H1 (cell line): Measurements from ENCODE around the gene CMTR2. TPM values are rescaled to one million over a fixed set of nuclear protein-coding genes. Genes with fewer than 3 reads are reported as not detected.

ENCODE experiments used
- EZH2 ChIP-seq: fragments of 200-600 bp; sonication (generic); IDR thresholded peaks from 2 replicates; pipeline ENCODE4 v1.7.1; 2012; ENCODE audit warnings: low read depth, mild to moderate bottlenecking, moderate library complexity, low read length, inconsistent platforms; ENCODE audit not compliant: severe bottlenecking
- NRF1 ChIP-seq: IDR thresholded peaks from 2 replicates; pipeline ENCODE4 v1.6.1; 2011; ENCODE audit warnings: mild to moderate bottlenecking, low read depth, low read length, improper control_type of control experiment
- SUZ12 ChIP-seq: fragments of 200-600 bp; sonication (generic); IDR thresholded peaks from 2 replicates; pipeline ENCODE4 v1.6.1; 2012; ENCODE audit warnings: mild to moderate bottlenecking, inconsistent platforms, low read length, moderate library complexity, mixed read lengths
- TCF12 ChIP-seq: IDR thresholded peaks from 2 replicates; pipeline ENCODE4 v1.6.1; 2011; ENCODE audit warnings: low read depth, mild to moderate bottlenecking, low read length
- YY1 ChIP-seq: IDR thresholded peaks from 2 replicates; pipeline ENCODE4 v1.6.1; 2011; ENCODE audit warnings: low read depth, mild to moderate bottlenecking, low read length
- polyA plus RNA-seq, 7 experiments: library from polyadenylated mRNA; depleted of rRNA in 3 of 7; stranded (reverse) in 5 of 7; unstranded in 2 of 7; fragments of >200 nt in 5 of 7; fragments of 200-250 nt in 2 of 7; gene quantifications; 1 replicate in 5 of 7; 2 replicates in 1 of 7; 4 replicates in 1 of 7; pipeline versions ENCODE4 v1.2.1 to v1.2.3, GENCODE V29; 2011 to 2013; ENCODE audit warnings: missing spikeins in 2 of 7, mixed read lengths in 2 of 7
- total RNA-seq: library from RNA; stranded (reverse); fragmentation: NEBNext Ultra II Directional; extraction: Animal tissue kit (Norgen Biotek cat#: 25700); gene quantifications from 2 replicates; pipeline ENCODE4 v1.2.1, GENCODE V29; 2021
- TF ChIP-seq, protein P1 (sequence below): fragments of 300-600 bp; sonication (generic); IDR thresholded peaks from 2 replicates; pipeline ENCODE4 v1.7.1; 2012; ENCODE audit warnings: low read length, moderate library complexity, mild to moderate bottlenecking, inconsistent platforms; ENCODE audit not compliant: insufficient replicate concordance
- TF ChIP-seq, protein P2 (sequence below), 3 experiments: IDR thresholded peaks; 1 replicate in 2 of 3; 2 replicates in 1 of 3; pipeline versions ENCODE4 v1.5.1 to v1.6.1; 2011; ENCODE audit warnings: low read length in 3 of 3, mild to moderate bottlenecking in 3 of 3, inconsistent platforms in 2 of 3, low read depth in 1 of 3, moderate library complexity in 1 of 3; ENCODE audit not compliant: insufficient read depth in 1 of 3; ENCODE audit errors: control extremely low read depth in 1 of 3

CMTR2 gene
- total and polyA plus RNA-seq, 2 of the 8 experiments (the other 6 are each of a cell fraction or from before 2014, with no cell fraction given), result 8.5 to 12.8 TPM

DNA sequence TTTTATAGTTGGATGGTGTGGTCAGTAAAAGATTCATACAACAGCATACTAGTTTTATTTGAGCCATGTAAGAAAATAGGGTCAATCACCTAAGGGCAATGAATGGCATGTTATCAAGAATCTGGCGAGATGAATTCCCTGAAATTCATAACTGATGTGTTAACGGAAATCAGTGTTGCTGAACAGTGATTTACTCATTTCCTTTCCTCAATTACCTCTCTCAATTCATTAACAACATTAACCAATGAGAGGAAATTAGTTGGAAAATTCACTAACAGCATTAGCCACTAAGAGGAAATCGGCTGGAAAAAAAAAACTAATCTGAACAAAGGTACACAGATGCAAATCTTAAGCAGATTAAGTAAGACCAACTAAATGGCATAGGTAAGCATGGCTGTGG is 6.3 kb downstream of the CMTR2 start (continued):
- TF ChIP-seq, protein P1, sequence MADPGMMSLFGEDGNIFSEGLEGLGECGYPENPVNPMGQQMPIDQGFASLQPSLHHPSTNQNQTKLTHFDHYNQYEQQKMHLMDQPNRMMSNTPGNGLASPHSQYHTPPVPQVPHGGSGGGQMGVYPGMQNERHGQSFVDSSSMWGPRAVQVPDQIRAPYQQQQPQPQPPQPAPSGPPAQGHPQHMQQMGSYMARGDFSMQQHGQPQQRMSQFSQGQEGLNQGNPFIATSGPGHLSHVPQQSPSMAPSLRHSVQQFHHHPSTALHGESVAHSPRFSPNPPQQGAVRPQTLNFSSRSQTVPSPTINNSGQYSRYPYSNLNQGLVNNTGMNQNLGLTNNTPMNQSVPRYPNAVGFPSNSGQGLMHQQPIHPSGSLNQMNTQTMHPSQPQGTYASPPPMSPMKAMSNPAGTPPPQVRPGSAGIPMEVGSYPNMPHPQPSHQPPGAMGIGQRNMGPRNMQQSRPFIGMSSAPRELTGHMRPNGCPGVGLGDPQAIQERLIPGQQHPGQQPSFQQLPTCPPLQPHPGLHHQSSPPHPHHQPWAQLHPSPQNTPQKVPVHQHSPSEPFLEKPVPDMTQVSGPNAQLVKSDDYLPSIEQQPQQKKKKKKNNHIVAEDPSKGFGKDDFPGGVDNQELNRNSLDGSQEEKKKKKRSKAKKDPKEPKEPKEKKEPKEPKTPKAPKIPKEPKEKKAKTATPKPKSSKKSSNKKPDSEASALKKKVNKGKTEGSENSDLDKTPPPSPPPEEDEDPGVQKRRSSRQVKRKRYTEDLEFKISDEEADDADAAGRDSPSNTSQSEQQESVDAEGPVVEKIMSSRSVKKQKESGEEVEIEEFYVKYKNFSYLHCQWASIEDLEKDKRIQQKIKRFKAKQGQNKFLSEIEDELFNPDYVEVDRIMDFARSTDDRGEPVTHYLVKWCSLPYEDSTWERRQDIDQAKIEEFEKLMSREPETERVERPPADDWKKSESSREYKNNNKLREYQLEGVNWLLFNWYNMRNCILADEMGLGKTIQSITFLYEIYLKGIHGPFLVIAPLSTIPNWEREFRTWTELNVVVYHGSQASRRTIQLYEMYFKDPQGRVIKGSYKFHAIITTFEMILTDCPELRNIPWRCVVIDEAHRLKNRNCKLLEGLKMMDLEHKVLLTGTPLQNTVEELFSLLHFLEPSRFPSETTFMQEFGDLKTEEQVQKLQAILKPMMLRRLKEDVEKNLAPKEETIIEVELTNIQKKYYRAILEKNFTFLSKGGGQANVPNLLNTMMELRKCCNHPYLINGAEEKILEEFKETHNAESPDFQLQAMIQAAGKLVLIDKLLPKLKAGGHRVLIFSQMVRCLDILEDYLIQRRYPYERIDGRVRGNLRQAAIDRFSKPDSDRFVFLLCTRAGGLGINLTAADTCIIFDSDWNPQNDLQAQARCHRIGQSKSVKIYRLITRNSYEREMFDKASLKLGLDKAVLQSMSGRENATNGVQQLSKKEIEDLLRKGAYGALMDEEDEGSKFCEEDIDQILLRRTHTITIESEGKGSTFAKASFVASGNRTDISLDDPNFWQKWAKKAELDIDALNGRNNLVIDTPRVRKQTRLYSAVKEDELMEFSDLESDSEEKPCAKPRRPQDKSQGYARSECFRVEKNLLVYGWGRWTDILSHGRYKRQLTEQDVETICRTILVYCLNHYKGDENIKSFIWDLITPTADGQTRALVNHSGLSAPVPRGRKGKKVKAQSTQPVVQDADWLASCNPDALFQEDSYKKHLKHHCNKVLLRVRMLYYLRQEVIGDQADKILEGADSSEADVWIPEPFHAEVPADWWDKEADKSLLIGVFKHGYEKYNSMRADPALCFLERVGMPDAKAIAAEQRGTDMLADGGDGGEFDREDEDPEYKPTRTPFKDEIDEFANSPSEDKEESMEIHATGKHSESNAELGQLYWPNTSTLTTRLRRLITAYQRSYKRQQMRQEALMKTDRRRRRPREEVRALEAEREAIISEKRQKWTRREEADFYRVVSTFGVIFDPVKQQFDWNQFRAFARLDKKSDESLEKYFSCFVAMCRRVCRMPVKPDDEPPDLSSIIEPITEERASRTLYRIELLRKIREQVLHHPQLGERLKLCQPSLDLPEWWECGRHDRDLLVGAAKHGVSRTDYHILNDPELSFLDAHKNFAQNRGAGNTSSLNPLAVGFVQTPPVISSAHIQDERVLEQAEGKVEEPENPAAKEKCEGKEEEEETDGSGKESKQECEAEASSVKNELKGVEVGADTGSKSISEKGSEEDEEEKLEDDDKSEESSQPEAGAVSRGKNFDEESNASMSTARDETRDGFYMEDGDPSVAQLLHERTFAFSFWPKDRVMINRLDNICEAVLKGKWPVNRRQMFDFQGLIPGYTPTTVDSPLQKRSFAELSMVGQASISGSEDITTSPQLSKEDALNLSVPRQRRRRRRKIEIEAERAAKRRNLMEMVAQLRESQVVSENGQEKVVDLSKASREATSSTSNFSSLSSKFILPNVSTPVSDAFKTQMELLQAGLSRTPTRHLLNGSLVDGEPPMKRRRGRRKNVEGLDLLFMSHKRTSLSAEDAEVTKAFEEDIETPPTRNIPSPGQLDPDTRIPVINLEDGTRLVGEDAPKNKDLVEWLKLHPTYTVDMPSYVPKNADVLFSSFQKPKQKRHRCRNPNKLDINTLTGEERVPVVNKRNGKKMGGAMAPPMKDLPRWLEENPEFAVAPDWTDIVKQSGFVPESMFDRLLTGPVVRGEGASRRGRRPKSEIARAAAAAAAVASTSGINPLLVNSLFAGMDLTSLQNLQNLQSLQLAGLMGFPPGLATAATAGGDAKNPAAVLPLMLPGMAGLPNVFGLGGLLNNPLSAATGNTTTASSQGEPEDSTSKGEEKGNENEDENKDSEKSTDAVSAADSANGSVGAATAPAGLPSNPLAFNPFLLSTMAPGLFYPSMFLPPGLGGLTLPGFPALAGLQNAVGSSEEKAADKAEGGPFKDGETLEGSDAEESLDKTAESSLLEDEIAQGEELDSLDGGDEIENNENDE, result no peak
- TF ChIP-seq EZH2 (no peak), SUZ12 (no peak), NRF1 (no peak), TCF12 (no peak), YY1 (no peak)
- TF ChIP-seq, protein P2, sequence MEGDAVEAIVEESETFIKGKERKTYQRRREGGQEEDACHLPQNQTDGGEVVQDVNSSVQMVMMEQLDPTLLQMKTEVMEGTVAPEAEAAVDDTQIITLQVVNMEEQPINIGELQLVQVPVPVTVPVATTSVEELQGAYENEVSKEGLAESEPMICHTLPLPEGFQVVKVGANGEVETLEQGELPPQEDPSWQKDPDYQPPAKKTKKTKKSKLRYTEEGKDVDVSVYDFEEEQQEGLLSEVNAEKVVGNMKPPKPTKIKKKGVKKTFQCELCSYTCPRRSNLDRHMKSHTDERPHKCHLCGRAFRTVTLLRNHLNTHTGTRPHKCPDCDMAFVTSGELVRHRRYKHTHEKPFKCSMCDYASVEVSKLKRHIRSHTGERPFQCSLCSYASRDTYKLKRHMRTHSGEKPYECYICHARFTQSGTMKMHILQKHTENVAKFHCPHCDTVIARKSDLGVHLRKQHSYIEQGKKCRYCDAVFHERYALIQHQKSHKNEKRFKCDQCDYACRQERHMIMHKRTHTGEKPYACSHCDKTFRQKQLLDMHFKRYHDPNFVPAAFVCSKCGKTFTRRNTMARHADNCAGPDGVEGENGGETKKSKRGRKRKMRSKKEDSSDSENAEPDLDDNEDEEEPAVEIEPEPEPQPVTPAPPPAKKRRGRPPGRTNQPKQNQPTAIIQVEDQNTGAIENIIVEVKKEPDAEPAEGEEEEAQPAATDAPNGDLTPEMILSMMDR (IDR thresholded peaks at IDR 0.05; ENCODE audit: control extremely low read depth in 1 of 3, insufficient read depth in 1 of 3, low read depth in 1 of 3, low read length in 3 of 3), result no peak
